Keratinocyte (primary cell): ENCODE measurements around the gene ABITRAM. TPM values are rescaled to one million over a fixed set of nuclear protein-coding genes. Genes with fewer than 3 reads are reported as not detected.

Experiments used
- DNase-seq: peaks from one replicate; pipeline ENCODE4 v3.0.0-alpha.2; 2011; ENCODE audit warnings: low read depth, missing footprints, low spot score
- FAIRE-seq: peaks from 2 replicates; lab custom pipeline; 2011; peaks lifted over from hg19 to GRCh38; lab: Jason Lieb, UNC
- H2AFZ ChIP-seq: 2 replicates; pipeline ENCODE4 v1.6.0; 2012; ENCODE audit warnings: low read length, control low read depth, inconsistent platforms; ENCODE audit not compliant: control insufficient read depth
- H3K27ac ChIP-seq: 2 replicates; pipeline ENCODE4 v1.5.1; 2011; ENCODE audit warnings: low read length; ENCODE audit not compliant: control insufficient read depth, insufficient read depth
- H3K27me3 ChIP-seq: 3 replicates; pipeline ENCODE4 v1.6.0; 2011; ENCODE audit warnings: low read length; ENCODE audit not compliant: control insufficient read depth, insufficient read depth; ENCODE audit errors: extremely low read depth
- H3K36me3 ChIP-seq, 2 experiments: 2 replicates in 1 of 2; 3 replicates in 1 of 2; pipeline ENCODE4 v1.5.1; 2011; ENCODE audit warnings: low read length in 2 of 2, mild to moderate bottlenecking in 1 of 2; ENCODE audit not compliant: control insufficient read depth in 2 of 2, insufficient read depth in 2 of 2; ENCODE audit errors: extremely low read depth in 1 of 2
- H3K4me1 ChIP-seq: 3 replicates; pipeline ENCODE4 v1.5.1; 2011; ENCODE audit warnings: low read length; ENCODE audit not compliant: control insufficient read depth, insufficient read depth; ENCODE audit errors: extremely low read depth
- H3K4me2 ChIP-seq: 3 replicates; pipeline ENCODE4 v1.6.0; 2011; ENCODE audit warnings: low read depth, low read length; ENCODE audit not compliant: control insufficient read depth, insufficient read depth; ENCODE audit errors: extremely low read depth
- H3K4me3 ChIP-seq, 3 experiments: fragments of 200-600 bp in 1 of 3; sonication (generic) in 1 of 3; 2 replicates in 2 of 3; 3 replicates in 1 of 3; pipeline ENCODE4 v1.5.1; 2011 to 2016; ENCODE audit warnings: low read length in 3 of 3, mild to moderate bottlenecking in 3 of 3, control low read depth in 2 of 3, inconsistent platforms in 1 of 3, low read depth in 1 of 3, mixed read lengths in 1 of 3, mixed run types in 1 of 3, moderate library complexity in 1 of 3; ENCODE audit not compliant: control insufficient read depth in 2 of 3, insufficient read depth in 2 of 3; ENCODE audit errors: extremely low read depth in 1 of 3
- H3K79me2 ChIP-seq: 2 replicates; pipeline ENCODE4 v1.6.0; 2012; ENCODE audit warnings: low read length; ENCODE audit not compliant: control insufficient read depth, insufficient read depth
- H3K9ac ChIP-seq: 3 replicates; pipeline ENCODE4 v1.6.0; 2011; ENCODE audit warnings: low read length; ENCODE audit not compliant: control insufficient read depth, insufficient read depth; ENCODE audit errors: extremely low read depth
- H3K9me1 ChIP-seq: 3 replicates; pipeline ENCODE4 v1.6.0; 2011; ENCODE audit warnings: low read length; ENCODE audit not compliant: control insufficient read depth, insufficient read depth; ENCODE audit errors: extremely low read depth
- H3K9me3 ChIP-seq: 2 replicates; pipeline ENCODE4 v1.5.1; 2012; ENCODE audit warnings: low read depth, low read length; ENCODE audit not compliant: control insufficient read depth
- H4K20me1 ChIP-seq: 3 replicates; pipeline ENCODE4 v1.6.0; 2011; ENCODE audit warnings: low read length; ENCODE audit not compliant: control insufficient read depth, insufficient read depth; ENCODE audit errors: extremely low read depth
- CTCF ChIP-seq, 3 experiments: IDR thresholded peaks in 1 of 3; conservative IDR thresholded peaks in 1 of 3; optimal IDR thresholded peaks in 1 of 3; 2 replicates in 2 of 3; 3 replicates in 1 of 3; pipeline versions ENCODE3 to v1.5.1; 2011; ENCODE audit warnings: low read length in 3 of 3, mild to moderate bottlenecking in 3 of 3, moderate library complexity in 2 of 3, control low read depth in 1 of 3, inconsistent platforms in 1 of 3; ENCODE audit not compliant: insufficient read depth in 2 of 3; ENCODE audit errors: extremely low read depth in 1 of 3
- EZH2 ChIP-seq: IDR thresholded peaks from one replicate; pipeline ENCODE4 v1.6.1; 2012; ENCODE audit warnings: inconsistent platforms, mild to moderate bottlenecking, low read length, moderate library complexity
- dilution Hi-C: fragments of 300-500 bp; cut with MboI; formaldehyde crosslinking; loops from one replicate; pipeline ENCODE4 v1.7.0; 2020; ENCODE audit warnings: low sequenced_read_pairs; ENCODE audit not compliant: extremely low pct_ligation_motif_present
- polyA plus RNA-seq, 5 experiments: library from polyadenylated mRNA; depleted of rRNA in 3 of 5; stranded (reverse) in 3 of 5; stranded (forward) in 1 of 5; unstranded in 1 of 5; fragments of >200 nt; gene quantifications; 1 replicate in 1 of 5; 2 replicates in 3 of 5; 3 replicates in 1 of 5; pipeline versions ENCODE4 v1.2.1 to v1.2.3, GENCODE V29; 2011 to 2012; ENCODE audit warnings: missing spikeins in 2 of 5, low read depth in 1 of 5, low replicate concordance in 1 of 5

Gene ABITRAM
- polyA plus RNA-seq, 1 donor (not counting 4 experiments of a cell fraction or from before 2014, with no cell fraction given) = 30.5 TPM

DNA sequence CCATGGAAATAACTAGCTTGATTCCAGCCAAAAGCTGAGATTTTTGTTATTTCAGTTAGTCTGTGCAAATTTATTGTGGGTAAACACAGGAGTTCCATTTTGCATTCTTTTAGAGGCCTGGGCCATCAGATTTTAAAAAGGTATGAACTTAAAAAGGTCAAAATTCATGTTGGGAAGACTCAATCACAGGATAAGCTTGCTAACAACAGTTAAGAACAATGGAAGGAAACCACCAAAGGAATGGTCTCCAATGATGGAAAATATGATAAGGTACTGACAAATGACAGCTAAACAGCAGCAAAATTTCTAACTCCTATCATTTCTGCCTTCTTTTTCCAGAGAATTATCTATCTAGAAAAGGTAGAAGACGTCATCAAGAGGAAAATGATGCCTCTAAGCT is 16.0 kb downstream of the ABITRAM start:
- Histone ChIP-seq H3K79me2 (no peaks in the 10 kb centered on the region), H3K9me1 (no peaks in the 10 kb centered on the region), H4K20me1 (no peaks in the 10 kb centered on the region), H3K36me3 (peaks cover 0 to 6% of the 10 kb centered on the region in 2 experiments), H3K9ac (no peak overlapping the region), H3K4me1 (no peaks in the 10 kb centered on the region), H3K4me2 (no peak overlapping the region), H3K9me3 (no peaks in the 10 kb centered on the region), H2AFZ (no peak overlapping the region), H3K4me3 (no peak overlapping the region), H3K27me3 (no peaks in the 10 kb centered on the region), H3K27ac (no peak overlapping the region)
- dilution Hi-C loops = no loop called here
- TF ChIP-seq EZH2 = no peak
- TF ChIP-seq CTCF (optimal IDR thresholded peaks at IDR 0.05 in 1 of 3, IDR thresholded peaks at IDR 0.05 in 1 of 3, conservative IDR thresholded peaks at IDR 0.05 in 1 of 3; ENCODE audit: extremely low read depth in 1 of 3, insufficient read depth in 2 of 3, low read length in 3 of 3) = no peak
- DNase-seq = no peak
- FAIRE-seq = no peak

DNA sequence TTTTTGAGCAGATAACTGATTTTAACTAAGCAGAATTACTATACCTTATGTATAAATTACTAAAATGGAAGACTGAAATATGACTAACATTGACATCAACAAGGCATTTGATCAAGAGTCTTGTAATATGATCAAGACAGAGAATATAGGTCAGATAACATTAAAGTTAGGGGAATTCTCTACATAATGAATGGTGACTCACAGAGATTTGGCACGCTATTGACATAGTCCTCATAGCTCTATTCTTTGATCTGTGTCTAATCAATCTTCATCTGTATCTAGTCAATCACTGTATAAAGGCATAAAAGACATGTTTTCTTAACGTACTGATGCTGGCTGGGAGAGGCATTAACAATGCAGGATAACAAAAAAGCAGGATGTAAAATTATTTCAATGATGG is 17.4 kb downstream of the ABITRAM start:
- dilution Hi-C loops = no loop called here
- no peaks in the 10 kb centered on the region for H3K9me1 ChIP-seq
- no peak overlapping the region for H3K4me3 ChIP-seq
- H2AFZ ChIP-seq = no peak overlapping the region
- FAIRE-seq (peak; percentile 26), DNase-seq (no peak)
- H3K9ac ChIP-seq = no peak overlapping the region
- no peaks in the 10 kb centered on the region for H3K9me3 ChIP-seq
- H4K20me1 ChIP-seq = no peaks in the 10 kb centered on the region
- no peaks in the 10 kb centered on the region for H3K79me2 ChIP-seq
- TF ChIP-seq EZH2 = no peak
- TF ChIP-seq CTCF (optimal IDR thresholded peaks at IDR 0.05 in 1 of 3, IDR thresholded peaks at IDR 0.05 in 1 of 3, conservative IDR thresholded peaks at IDR 0.05 in 1 of 3; ENCODE audit: extremely low read depth in 1 of 3, insufficient read depth in 2 of 3, low read length in 3 of 3) = no peak
- no peaks in the 10 kb centered on the region for H3K27me3 ChIP-seq
- H3K4me1 ChIP-seq = no peaks in the 10 kb centered on the region
- H3K27ac ChIP-seq = no peak overlapping the region
- H3K36me3 ChIP-seq = peaks cover 0 to 6% of the 10 kb centered on the region in 2 experiments
- H3K4me2 ChIP-seq = no peak overlapping the region
